Activated naive CD4-positive, alpha-beta T cell treated with Interleukin-2 at 50 U/mL for 16 hours (primary cell): ENCODE results near the gene TMEM72.

Source experiments
- DNase-seq: peaks from one replicate; pipeline ENCODE4 v3.0.0-alpha.2; 2020

Gene TMEM72

GRCh38 chr10:44981172-44982113 lies 70.3 kb downstream of the TMEM72 start:
- DNase-seq, result no peak

GRCh38 chr10:44982114-44982460 lies 71.0 kb downstream of the TMEM72 start:
- DNase-seq, result no peak

- DNase-seq, result no peak
These were observed 71.4 kb downstream of the TMEM72 start for GRCh38 chr10:44982496-44982895.

DNA sequence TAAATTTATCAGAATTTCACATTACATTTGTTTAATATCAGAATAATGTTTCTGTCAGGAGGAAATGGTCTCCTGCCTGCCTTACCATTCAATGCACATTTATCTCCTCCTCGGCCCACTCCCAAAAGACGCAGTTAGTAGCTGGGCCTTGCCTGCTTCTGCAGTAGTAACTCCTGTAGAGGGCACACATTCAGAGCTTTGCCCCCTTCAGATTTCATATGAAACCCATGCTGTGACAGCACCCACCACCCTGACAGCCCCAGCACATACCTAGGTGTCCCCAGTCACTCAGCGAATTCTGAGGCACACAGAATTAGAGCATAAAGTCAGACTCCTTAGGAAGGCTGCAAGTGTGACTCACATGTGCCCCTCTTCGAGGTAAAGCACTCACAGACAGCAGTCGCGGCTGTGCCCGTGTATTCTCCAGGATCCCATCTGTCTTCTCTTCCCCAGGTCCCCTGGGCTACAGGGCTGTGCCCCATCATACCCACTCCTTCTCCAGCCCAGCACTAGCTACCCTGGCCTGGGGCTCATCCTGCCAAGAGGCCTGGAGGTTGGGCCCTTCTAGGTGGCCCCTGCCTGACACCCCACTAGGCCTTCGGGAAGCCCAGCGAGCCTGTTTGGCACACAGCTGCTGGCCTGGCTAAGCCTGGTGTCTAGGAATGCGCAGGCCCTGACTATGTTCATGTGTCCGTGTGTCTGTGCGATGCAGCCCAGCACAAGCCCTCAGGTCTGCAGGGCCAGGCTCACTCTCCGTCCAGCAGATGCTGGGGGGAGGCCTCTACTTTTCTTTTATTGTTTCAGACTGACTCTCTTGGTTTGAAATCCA lies 72.1 kb downstream of the TMEM72 start:
- no peak for DNase-seq

DNA sequence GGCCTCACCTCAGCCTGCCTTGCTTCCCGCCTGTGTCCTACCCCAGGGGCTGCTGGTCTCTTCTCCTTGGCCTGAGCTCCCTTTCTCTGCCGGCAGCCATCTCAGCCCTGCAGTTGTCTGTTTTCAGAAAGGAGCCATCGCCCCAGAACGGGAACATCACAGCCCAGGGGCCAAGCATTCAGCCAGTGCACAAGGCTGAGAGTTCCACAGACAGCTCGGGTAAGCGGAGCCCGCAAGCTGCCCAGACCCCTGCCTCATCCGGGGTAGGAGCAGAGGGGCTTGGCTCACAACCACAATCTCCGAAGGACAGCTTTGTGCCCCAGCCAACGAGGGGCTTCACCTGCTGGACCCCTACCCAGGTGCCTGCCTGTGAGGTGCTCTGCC lies 72.8 kb downstream of the TMEM72 start:
- no peak for DNase-seq

DNA sequence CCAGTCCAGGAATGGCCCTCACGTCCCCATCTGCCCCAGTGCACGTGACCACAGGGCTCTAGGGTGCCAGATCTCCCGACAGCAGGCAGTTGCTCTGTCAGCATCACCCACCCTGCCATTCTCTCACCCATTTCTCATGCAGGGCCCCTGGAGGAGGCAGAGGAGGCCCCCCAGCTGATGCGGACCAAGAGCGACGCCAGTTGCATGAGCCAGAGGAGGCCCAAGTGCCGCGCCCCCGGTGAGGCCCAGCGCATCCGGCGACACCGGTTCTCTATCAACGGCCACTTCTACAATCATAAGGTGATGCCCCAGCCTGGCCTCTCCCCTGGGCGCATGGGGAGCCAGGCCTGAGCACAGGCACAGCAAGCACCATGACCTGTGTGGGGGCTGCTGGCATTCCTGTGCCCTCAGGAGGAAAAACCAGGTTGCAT lies 73.5 kb downstream of the TMEM72 start:
- no peak for DNase-seq

GRCh38 chr10:44985175-44985681 lies 74.1 kb downstream of the TMEM72 start:
- no peak for DNase-seq

DNA sequence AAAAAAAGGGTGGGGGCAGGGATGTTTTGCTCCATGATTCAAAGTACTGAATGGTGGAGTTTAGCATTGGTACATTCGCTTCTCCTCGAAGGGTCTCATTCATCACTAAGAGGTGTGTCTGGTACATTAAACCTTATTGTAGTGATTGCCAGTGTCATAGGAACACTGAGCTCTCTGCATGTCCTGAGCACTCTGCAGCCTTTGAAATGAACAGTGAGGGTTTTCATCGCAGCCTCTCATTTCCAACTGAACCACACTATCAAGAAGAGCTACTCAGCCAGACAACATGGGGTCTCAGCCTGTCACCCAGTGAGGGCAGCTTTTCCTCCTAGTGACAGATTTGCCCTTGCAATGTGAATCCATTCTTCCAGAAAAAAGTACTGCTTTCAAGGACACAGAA lies 75.0 kb downstream of the TMEM72 start:
- DNase-seq, result no peak
